ENCODE results near the gene GJC2. TPM values are rescaled to one million over a fixed set of nuclear protein-coding genes. Genes with fewer than 3 reads are reported as not detected.

Gene GJC2
- total RNA-seq, 1 donor from 2014 or later, result 0.65 TPM

- Mint-ChIP-seq H3K27me3 (ENCODE audit: low read depth) (no peaks in the 10 kb centered on the region), H3K4me3 (no peak overlapping the region), H3K36me3 (ENCODE audit: low read depth) (no peaks in the 10 kb centered on the region), H3K4me1 (no peaks in the 10 kb centered on the region), H3K27ac (ENCODE audit: unreplicated experiment) (no peak overlapping the region), H3K9me3 (no peaks in the 10 kb centered on the region)
- TF ChIP-seq CTCF (conservative IDR thresholded peaks at IDR 0.05), result no peak
- DNase-seq (ENCODE audit: low read depth, low spot score), result no peak
Observed at GRCh38 chr1:228150461-228151179, 890 bp downstream of the GJC2 start.

DNA sequence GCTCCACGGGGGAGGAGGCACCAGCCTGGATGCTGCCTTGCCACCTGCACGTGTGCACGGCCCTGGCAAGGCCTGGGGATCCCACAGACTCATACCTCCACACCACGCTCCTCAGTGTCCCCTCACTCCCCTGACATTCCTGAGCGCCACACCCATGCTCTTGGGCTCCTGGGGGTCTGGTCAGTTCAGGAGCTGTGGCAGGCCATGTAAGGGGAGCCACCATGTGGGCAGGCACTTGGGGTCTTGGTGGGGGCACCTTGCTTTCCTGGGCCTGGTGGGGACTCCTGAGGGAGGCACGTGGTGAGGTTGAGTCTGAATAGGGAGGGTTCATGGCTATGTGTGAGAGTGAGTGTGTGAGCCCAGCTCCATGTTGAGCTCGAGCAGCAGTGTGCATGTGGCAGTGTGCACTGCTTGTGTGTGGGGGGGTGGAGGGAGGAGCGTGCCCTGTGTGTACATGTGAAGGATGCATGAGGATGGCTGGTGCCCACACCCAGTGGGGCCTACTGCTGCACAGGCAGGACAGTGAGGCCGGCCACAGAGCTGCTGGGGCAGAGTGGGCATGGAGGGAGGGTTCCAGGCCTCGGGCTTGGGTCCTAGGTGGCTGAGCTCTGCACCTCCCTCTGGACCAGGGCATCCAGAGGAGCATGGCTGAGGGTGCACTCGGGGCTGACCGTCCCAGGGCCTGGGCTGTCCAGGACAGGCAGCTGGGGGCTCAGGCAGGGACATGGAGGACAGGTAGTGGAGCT lies 1.6 kb downstream of the GJC2 start:
- Mint-ChIP-seq H3K27ac (ENCODE audit: unreplicated experiment) (peak overlapping the region; percentile 84), H3K4me1 (no peaks in the 10 kb centered on the region), H3K27me3 (ENCODE audit: low read depth) (no peaks in the 10 kb centered on the region), H3K4me3 (no peak overlapping the region), H3K36me3 (ENCODE audit: low read depth) (no peaks in the 10 kb centered on the region), H3K9me3 (no peaks in the 10 kb centered on the region)
- DNase-seq (ENCODE audit: low read depth, low spot score), result no peak
- no peak for TF ChIP-seq CTCF (conservative IDR thresholded peaks at IDR 0.05)

GRCh38 chr1:228152097-228152917 lies 2.6 kb downstream of the GJC2 start:
- Mint-ChIP-seq H3K4me1 (no peaks in the 10 kb centered on the region), H3K9me3 (no peaks in the 10 kb centered on the region), H3K27me3 (ENCODE audit: low read depth) (no peaks in the 10 kb centered on the region), H3K4me3 (no peak overlapping the region), H3K27ac (ENCODE audit: unreplicated experiment) (no peak overlapping the region), H3K36me3 (ENCODE audit: low read depth) (no peaks in the 10 kb centered on the region)
- no peak for DNase-seq (ENCODE audit: low read depth, low spot score)
- TF ChIP-seq CTCF (conservative IDR thresholded peaks at IDR 0.05), result no peak

- Mint-ChIP-seq H3K27me3 (ENCODE audit: low read depth) (no peaks in the 10 kb centered on the region), H3K27ac (ENCODE audit: unreplicated experiment) (no peak overlapping the region), H3K4me1 (no peaks in the 10 kb centered on the region), H3K36me3 (ENCODE audit: low read depth) (no peaks in the 10 kb centered on the region), H3K9me3 (no peaks in the 10 kb centered on the region), H3K4me3 (no peak overlapping the region)
- TF ChIP-seq CTCF (conservative IDR thresholded peaks at IDR 0.05), result no peak
- no peak for DNase-seq (ENCODE audit: low read depth, low spot score)
Observed at GRCh38 chr1:228152918-228153258, 3.2 kb downstream of the GJC2 start.

- Mint-ChIP-seq H3K4me1 (no peaks in the 10 kb centered on the region), H3K4me3 (no peak overlapping the region), H3K36me3 (ENCODE audit: low read depth) (no peaks in the 10 kb centered on the region), H3K27me3 (ENCODE audit: low read depth) (no peaks in the 10 kb centered on the region), H3K27ac (ENCODE audit: unreplicated experiment) (peak overlapping the region; percentile 73), H3K9me3 (no peaks in the 10 kb centered on the region)
- DNase-seq (ENCODE audit: low read depth, low spot score), result no peak
- TF ChIP-seq CTCF (conservative IDR thresholded peaks at IDR 0.05), result no peak
Observed at GRCh38 chr1:228154021-228154669, 4.4 kb downstream of the GJC2 start.

Data from neural crest cell (in vitro differentiated cells).